Measurements from ENCODE around the gene MRPL58.

DNA sequence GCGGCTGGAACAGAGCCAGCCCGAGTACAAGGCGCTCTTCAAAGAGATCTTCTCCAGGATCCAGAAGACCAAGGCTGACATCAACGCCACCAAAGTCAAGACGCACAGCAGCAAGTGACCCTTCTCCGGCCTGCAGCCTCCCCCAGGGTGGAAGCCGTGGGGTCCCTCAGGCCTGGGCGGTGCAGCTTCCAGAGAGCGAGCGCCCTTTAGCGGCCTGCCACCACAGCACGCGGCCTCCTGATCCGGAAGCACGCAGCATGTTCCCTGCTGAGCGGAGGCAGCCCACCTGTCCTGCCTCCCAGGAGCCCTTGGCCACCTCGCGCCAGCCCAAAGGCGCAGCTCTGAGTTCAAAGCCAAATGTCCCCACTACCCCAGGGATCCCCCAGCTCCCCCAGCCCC lies 8.5 kb upstream of the MRPL58 start:
- TF ChIP-seq, protein P1, sequence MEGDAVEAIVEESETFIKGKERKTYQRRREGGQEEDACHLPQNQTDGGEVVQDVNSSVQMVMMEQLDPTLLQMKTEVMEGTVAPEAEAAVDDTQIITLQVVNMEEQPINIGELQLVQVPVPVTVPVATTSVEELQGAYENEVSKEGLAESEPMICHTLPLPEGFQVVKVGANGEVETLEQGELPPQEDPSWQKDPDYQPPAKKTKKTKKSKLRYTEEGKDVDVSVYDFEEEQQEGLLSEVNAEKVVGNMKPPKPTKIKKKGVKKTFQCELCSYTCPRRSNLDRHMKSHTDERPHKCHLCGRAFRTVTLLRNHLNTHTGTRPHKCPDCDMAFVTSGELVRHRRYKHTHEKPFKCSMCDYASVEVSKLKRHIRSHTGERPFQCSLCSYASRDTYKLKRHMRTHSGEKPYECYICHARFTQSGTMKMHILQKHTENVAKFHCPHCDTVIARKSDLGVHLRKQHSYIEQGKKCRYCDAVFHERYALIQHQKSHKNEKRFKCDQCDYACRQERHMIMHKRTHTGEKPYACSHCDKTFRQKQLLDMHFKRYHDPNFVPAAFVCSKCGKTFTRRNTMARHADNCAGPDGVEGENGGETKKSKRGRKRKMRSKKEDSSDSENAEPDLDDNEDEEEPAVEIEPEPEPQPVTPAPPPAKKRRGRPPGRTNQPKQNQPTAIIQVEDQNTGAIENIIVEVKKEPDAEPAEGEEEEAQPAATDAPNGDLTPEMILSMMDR (IDR thresholded peaks at IDR 0.05; ENCODE audit: insufficient read depth, low read length, poor library complexity, severe bottlenecking) = no peak
- TF ChIP-seq EZH2phosphoT487 (conservative IDR thresholded peaks at IDR 0.05; ENCODE audit: low read length) = no peak

All from SU-DHL-6 (cell line).